HepG2 (cell line): ENCODE data around the gene SRP9. TPM values are rescaled to one million over a fixed set of nuclear protein-coding genes. Genes with fewer than 3 reads are reported as not detected.

Source experiments
- ATAC-seq: fragments of 200-7000 bp; cut with Tn5 transposase; 3 replicates; pipeline ENCODE4 v1.9.1; 2020; ENCODE audit warnings: mild to moderate bottlenecking, moderate library complexity
- BruUV-seq: library from RNA; stranded (reverse); fragments of 400-500 nt; replicated peaks from 2 replicates; lab custom pipeline; 2021; lab: Mats Ljungman, UMichigan
- CTCF ChIA-PET: fragments of 300-600 bp; formaldehyde crosslinking; extraction: SDS; loops from one replicate; lab custom pipeline; 2021; ENCODE audit warnings: low total read pairs, inconsistent platforms, low intra/inter-chr PET ratio; lab: Yijun Ruan, JAX
- POLR2A ChIA-PET: fragments of 350-600 bp; sonication (Branson Sonifier 250); formaldehyde crosslinking; loops from one replicate; lab custom pipeline; 2020; ENCODE audit warnings: antibody characterized with exemption, inconsistent platforms; lab: Yijun Ruan, JAX
- DNase-seq: peaks from one replicate; pipeline ENCODE4 v3.0.0-alpha.2; 2015; ENCODE audit warnings: low spot score
- FAIRE-seq: peaks from 3 replicates; lab custom pipeline; 2011; peaks lifted over from hg19 to GRCh38; lab: Jason Lieb, UNC
- H2AFZ ChIP-seq: one replicate; pipeline ENCODE4 v1.6.1; 2011; ENCODE audit warnings: low read length, inconsistent platforms
- H3K27ac ChIP-seq: fragments of 300-600 bp; 3 replicates; pipeline ENCODE4 v1.8.0; 2011; ENCODE audit warnings: mixed run types, mild to moderate bottlenecking, mixed read lengths, low read length, inconsistent platforms; ENCODE audit not compliant: insufficient read depth; ENCODE audit errors: extremely low read length
- H3K27me3 ChIP-seq, 2 experiments: fragments of 200-600 bp in 1 of 2; 2 replicates in 1 of 2; 3 replicates in 1 of 2; pipeline versions ENCODE4 v1.6.0 to v1.8.0; 2011; ENCODE audit warnings: low read length in 2 of 2, mild to moderate bottlenecking in 2 of 2, moderate library complexity in 2 of 2, inconsistent platforms in 1 of 2; ENCODE audit not compliant: insufficient read depth in 2 of 2, control insufficient read depth in 1 of 2
- H3K36me3 ChIP-seq, 2 experiments: fragments of 200-600 bp in 1 of 2; replicated peaks in 1 of 2; 2 replicates in 1 of 2; 3 replicates in 1 of 2; pipeline versions ENCODE4 v1.5.1 to v1.8.0; 2011; ENCODE audit warnings: low read length in 2 of 2, inconsistent platforms in 1 of 2; ENCODE audit not compliant: insufficient read depth in 2 of 2, control insufficient read depth in 1 of 2
- H3K4me1 ChIP-seq: 2 replicates; pipeline ENCODE4 v1.5.1; 2012; ENCODE audit warnings: low read length, inconsistent platforms; ENCODE audit not compliant: insufficient read depth
- H3K4me2 ChIP-seq: 2 replicates; pipeline ENCODE4 v1.6.0; 2011; ENCODE audit warnings: low read depth, low read length, inconsistent platforms
- H3K4me3 ChIP-seq, 3 experiments: fragments of 200-600 bp in 1 of 3; sonication (generic), shearing (Covaris generic) in 1 of 3; replicated peaks in 1 of 3; 2 replicates each; pipeline ENCODE4 v1.5.1; 2011 to 2016; ENCODE audit warnings: low read length in 3 of 3, inconsistent platforms in 2 of 3, low read depth in 2 of 3, mild to moderate bottlenecking in 2 of 3, control low read depth in 1 of 3, mixed read lengths in 1 of 3; ENCODE audit not compliant: insufficient read depth in 1 of 3
- H3K79me2 ChIP-seq: one replicate; pipeline ENCODE4 v1.6.1; 2011; ENCODE audit warnings: low read length, inconsistent platforms; ENCODE audit not compliant: insufficient read depth
- H3K9ac ChIP-seq: 2 replicates; pipeline ENCODE4 v1.6.0; 2011; ENCODE audit warnings: mild to moderate bottlenecking, low read depth, low read length, inconsistent platforms; ENCODE audit not compliant: insufficient read depth
- H3K9me3 ChIP-seq: 2 replicates; pipeline ENCODE4 v1.5.1; 2012; ENCODE audit warnings: mild to moderate bottlenecking, low read length
- H4K20me1 ChIP-seq: 2 replicates; pipeline ENCODE4 v1.6.0; 2011; ENCODE audit warnings: inconsistent platforms, mild to moderate bottlenecking, low read length, moderate library complexity; ENCODE audit not compliant: insufficient read depth
- AKAP8 ChIP-seq: sonication (generic); formaldehyde crosslinking; IDR thresholded peaks from 2 replicates; pipeline ENCODE4 v1.5.1; 2020; ENCODE audit warnings: mild to moderate bottlenecking, missing genetic modification reagents
- DPF2 ChIP-seq: sonication (generic); formaldehyde crosslinking; IDR thresholded peaks from 2 replicates; pipeline ENCODE4 v1.4.0; 2020; ENCODE audit warnings: mild to moderate bottlenecking, low read depth, missing genetic modification reagents, borderline replicate concordance
- HMGA1 ChIP-seq: sonication (generic); formaldehyde crosslinking; conservative IDR thresholded peaks from 2 replicates; pipeline ENCODE4 v1.4.0; 2020; ENCODE audit warnings: missing genetic modification reagents
- MIER2 ChIP-seq: IDR thresholded peaks from 2 replicates; pipeline ENCODE4 v1.6.1; 2016; ENCODE audit warnings: missing biosample characterization, missing genetic modification reagents
- NR3C1 ChIP-seq: sonication (generic); formaldehyde crosslinking; IDR thresholded peaks from 2 replicates; pipeline ENCODE4 v1.4.0; 2020; ENCODE audit warnings: missing genetic modification reagents
- PHB2 ChIP-seq: fragments of 450-650 bp; IDR thresholded peaks from 2 replicates; pipeline ENCODE4 v1.6.1; 2018; ENCODE audit not compliant: partially characterized antibody
- RBAK ChIP-seq: sonication (generic); formaldehyde crosslinking; IDR thresholded peaks from 2 replicates; pipeline ENCODE4 v1.5.1; 2020; ENCODE audit warnings: mild to moderate bottlenecking, missing genetic modification reagents
- ZFP41 ChIP-seq: sonication (generic); formaldehyde crosslinking; IDR thresholded peaks from 2 replicates; pipeline ENCODE4 v1.4.0; 2020; ENCODE audit warnings: mild to moderate bottlenecking, missing genetic modification reagents, borderline replicate concordance
- ZNF205 ChIP-seq: IDR thresholded peaks from 2 replicates; pipeline ENCODE4 v1.6.1; 2018; ENCODE audit warnings: missing biosample characterization, missing genetic modification reagents
- ZNF552 ChIP-seq: sonication (generic); formaldehyde crosslinking; IDR thresholded peaks from 2 replicates; pipeline ENCODE4 v1.9.0; 2022; ENCODE audit warnings: missing genetic modification reagents, mild to moderate bottlenecking, borderline replicate concordance
- ZNF557 ChIP-seq: sonication (generic); formaldehyde crosslinking; IDR thresholded peaks from 2 replicates; pipeline ENCODE4 v1.4.0; 2020; ENCODE audit warnings: missing genetic modification reagents
- ZNF598 ChIP-seq: sonication (generic); formaldehyde crosslinking; IDR thresholded peaks from 2 replicates; pipeline ENCODE4 v1.5.1; 2020; ENCODE audit warnings: mild to moderate bottlenecking, missing genetic modification reagents, borderline replicate concordance
- WGBS: methylation state at CpG from one replicate; pipeline ENCODE4 v1.1.6; 2017; ENCODE audit warnings: low lambda C conversion rate; 5-methylcytosine and 5-hydroxymethylcytosine counted together
- in situ Hi-C: cut with HindIII; loops from 2 replicates; pipeline ENCODE4 v1.10.0; 2017; ENCODE audit warnings: low pct_unique_long_range_greater_than_20kb; ENCODE audit not compliant: extremely low pct_ligation_motif_present
- intact Hi-C: fragments of 100-400 bp; cut with micrococcal nuclease; formaldehyde crosslinking; loops from one replicate; pipeline ENCODE4 v1.10.0; 2022; ENCODE audit not compliant: unreplicated experiment
- polyA plus RNA-seq, 8 experiments: library from polyadenylated mRNA; depleted of rRNA in 3 of 8; stranded (reverse) in 7 of 8; unstranded in 1 of 8; fragments of >200 nt; fragmentation: Illumina TruSeq in 4 of 8; extraction: Trizol in 4 of 8; gene quantifications; 2 replicates each; pipeline versions ENCODE4 v1.2.1 to v1.2.3, GENCODE V29; 2011 to 2016; ENCODE audit warnings: low read depth in 4 of 8, missing spikeins in 1 of 8, mixed read lengths in 1 of 8; ENCODE audit not compliant: insufficient read depth in 1 of 8
- total RNA-seq, 5 experiments: library from RNA; depleted of rRNA; stranded (reverse); fragments of >200 nt; fragmentation: Illumina TruSeq; extraction: Trizol; gene quantifications; 2 replicates each; pipeline ENCODE4 v1.2.3, GENCODE V29; 2016; ENCODE audit warnings: low read depth in 1 of 5
- TF ChIP-seq, protein P1 (sequence below), 2 experiments: sonication (generic) in 1 of 2; formaldehyde crosslinking in 1 of 2; IDR thresholded peaks; 2 replicates each; pipeline versions ENCODE4 v1.6.1 to v1.9.0; 2014 to 2022; ENCODE audit warnings: antibody characterized with exemption in 1 of 2, borderline replicate concordance in 1 of 2, inconsistent platforms in 1 of 2, low read depth in 1 of 2, missing genetic modification reagents in 1 of 2
- TF ChIP-seq, protein P2 (sequence below), 2 experiments: fragments of 450-650 bp in 1 of 2; sonication (generic) in 1 of 2; formaldehyde crosslinking; IDR thresholded peaks; 2 replicates each; pipeline versions ENCODE4 v1.5.0 to v1.8.0; 2020 to 2022; ENCODE audit warnings: mild to moderate bottlenecking in 1 of 2, missing genetic modification reagents in 1 of 2
- TF ChIP-seq, protein P3 (sequence below): sonication (generic); formaldehyde crosslinking; IDR thresholded peaks from 2 replicates; pipeline ENCODE4 v1.5.1; 2020; ENCODE audit warnings: mild to moderate bottlenecking, moderate library complexity, missing genetic modification reagents

The SRP9 gene
- total and polyA plus RNA-seq, 2 of the 13 experiments (the other 11 are each of a cell fraction or from before 2014, with no cell fraction given): 251 to 307 TPM

DNA sequence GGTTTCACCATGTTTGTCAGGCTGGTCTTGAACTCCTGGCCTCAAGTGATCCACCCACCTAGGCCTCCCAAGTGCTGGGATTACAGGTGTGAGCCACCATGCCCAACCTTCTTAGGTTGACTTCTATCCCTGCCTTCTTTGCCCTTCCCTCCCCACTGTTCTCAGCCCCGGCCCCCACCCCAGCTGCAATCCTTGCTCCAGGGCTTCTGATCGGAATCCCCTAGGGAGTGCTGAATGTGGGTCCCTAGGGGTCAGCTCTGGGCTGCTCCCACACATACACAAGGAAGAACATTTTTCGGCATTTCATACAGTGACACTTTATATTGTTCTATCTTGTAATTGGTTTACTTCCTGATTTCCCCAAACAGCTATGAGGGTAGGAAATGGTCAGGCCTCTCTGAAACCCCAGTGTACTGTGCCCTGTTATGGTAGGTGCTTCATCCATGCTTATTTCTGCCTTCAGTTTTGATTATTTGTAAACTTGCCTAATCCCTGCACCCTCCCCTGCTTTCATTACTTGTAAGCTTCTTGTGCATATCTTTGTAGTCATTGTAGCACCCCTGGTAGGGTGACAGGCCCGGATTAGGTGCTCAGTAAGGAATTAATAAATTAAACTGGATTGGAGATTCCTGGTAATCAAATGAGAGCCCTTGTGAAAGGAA is 5.8 kb upstream of the SRP9 start:
- peak overlapping the region; percentile 48 for H3K9ac ChIP-seq
- H3K9me3 ChIP-seq: no peaks in the 10 kb centered on the region
- peak overlapping the region in 1 of 3 experiments; percentile 24; a peak in 1 of 6 replicates for H3K4me3 ChIP-seq
- BruUV-seq: no TSS peak
- DNase-seq (no peak), FAIRE-seq (no peak), ATAC-seq (no peak)
- peak overlapping the region; percentile 84 for H2AFZ ChIP-seq
- 48% methylated on average over 4 of the region's 4 CpGs for WGBS
- intact Hi-C loops: loop anchor here (1.0 to 10.0 kb wide), 7 partner anchors 34 to 290 kb away; partner anchors contain the start of gene ENAH
- peak overlapping the region; percentile 34 for H3K27ac ChIP-seq
- no peaks in the 10 kb centered on the region for H4K20me1 ChIP-seq
- peaks cover 87% of the 10 kb centered on the region for H3K4me1 ChIP-seq
- H3K4me2 ChIP-seq: peak overlapping the region; percentile 59
- H3K79me2 ChIP-seq: no peaks in the 10 kb centered on the region
- CTCF ChIA-PET: interaction anchor here (1.5 to 2.4 kb wide), 3 partner anchors 36 to 297 kb away, joined by 4 to 32 read pairs (median 11); no protein-coding TSS in a partner anchor
- in situ Hi-C loops: loop anchor here (5.0 kb wide), 1 partner anchor 294 kb away; no protein-coding TSS in a partner anchor
- no peaks in the 10 kb centered on the region for H3K36me3 ChIP-seq
- H3K27me3 ChIP-seq: no peaks in the 10 kb centered on the region
- POLR2A ChIA-PET: interaction anchor here (0.8 to 5.4 kb wide), 10 partner anchors 9 to 297 kb away, joined by 3 to 33 read pairs (median 6); partner anchors contain the start of gene ENAH
- TF ChIP-seq ZNF205 (CRISPR knock-in tag) (no peak), ZNF598 (no peak), ZFP41 (CRISPR knock-in tag) (no peak), ZNF552 (CRISPR knock-in tag) (no peak), HMGA1 (no peak), DPF2 (CRISPR knock-in tag) (no peak), MIER2 (no peak), AKAP8 (CRISPR knock-in tag) (no peak), PHB2 (no peak), NR3C1 (CRISPR knock-in tag) (no peak), ZNF557 (no peak), RBAK (CRISPR knock-in tag) (no peak)
- TF ChIP-seq, protein P1, sequence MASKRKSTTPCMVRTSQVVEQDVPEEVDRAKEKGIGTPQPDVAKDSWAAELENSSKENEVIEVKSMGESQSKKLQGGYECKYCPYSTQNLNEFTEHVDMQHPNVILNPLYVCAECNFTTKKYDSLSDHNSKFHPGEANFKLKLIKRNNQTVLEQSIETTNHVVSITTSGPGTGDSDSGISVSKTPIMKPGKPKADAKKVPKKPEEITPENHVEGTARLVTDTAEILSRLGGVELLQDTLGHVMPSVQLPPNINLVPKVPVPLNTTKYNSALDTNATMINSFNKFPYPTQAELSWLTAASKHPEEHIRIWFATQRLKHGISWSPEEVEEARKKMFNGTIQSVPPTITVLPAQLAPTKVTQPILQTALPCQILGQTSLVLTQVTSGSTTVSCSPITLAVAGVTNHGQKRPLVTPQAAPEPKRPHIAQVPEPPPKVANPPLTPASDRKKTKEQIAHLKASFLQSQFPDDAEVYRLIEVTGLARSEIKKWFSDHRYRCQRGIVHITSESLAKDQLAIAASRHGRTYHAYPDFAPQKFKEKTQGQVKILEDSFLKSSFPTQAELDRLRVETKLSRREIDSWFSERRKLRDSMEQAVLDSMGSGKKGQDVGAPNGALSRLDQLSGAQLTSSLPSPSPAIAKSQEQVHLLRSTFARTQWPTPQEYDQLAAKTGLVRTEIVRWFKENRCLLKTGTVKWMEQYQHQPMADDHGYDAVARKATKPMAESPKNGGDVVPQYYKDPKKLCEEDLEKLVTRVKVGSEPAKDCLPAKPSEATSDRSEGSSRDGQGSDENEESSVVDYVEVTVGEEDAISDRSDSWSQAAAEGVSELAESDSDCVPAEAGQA (IDR thresholded peaks at IDR 0.05; ENCODE audit: low read depth): no peak
- TF ChIP-seq, protein P1 (CRISPR knock-in tag; IDR thresholded peaks at IDR 0.05; ENCODE audit: borderline replicate concordance): no peak
- TF ChIP-seq, protein P2, sequence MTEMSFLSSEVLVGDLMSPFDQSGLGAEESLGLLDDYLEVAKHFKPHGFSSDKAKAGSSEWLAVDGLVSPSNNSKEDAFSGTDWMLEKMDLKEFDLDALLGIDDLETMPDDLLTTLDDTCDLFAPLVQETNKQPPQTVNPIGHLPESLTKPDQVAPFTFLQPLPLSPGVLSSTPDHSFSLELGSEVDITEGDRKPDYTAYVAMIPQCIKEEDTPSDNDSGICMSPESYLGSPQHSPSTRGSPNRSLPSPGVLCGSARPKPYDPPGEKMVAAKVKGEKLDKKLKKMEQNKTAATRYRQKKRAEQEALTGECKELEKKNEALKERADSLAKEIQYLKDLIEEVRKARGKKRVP (CRISPR knock-in tag; IDR thresholded peaks at IDR 0.05): no peak
- TF ChIP-seq, protein P3, sequence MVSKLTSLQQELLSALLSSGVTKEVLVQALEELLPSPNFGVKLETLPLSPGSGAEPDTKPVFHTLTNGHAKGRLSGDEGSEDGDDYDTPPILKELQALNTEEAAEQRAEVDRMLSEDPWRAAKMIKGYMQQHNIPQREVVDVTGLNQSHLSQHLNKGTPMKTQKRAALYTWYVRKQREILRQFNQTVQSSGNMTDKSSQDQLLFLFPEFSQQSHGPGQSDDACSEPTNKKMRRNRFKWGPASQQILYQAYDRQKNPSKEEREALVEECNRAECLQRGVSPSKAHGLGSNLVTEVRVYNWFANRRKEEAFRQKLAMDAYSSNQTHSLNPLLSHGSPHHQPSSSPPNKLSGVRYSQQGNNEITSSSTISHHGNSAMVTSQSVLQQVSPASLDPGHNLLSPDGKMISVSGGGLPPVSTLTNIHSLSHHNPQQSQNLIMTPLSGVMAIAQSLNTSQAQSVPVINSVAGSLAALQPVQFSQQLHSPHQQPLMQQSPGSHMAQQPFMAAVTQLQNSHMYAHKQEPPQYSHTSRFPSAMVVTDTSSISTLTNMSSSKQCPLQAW: 0 out of 2 replicates have a peak, but pooled peaks have one; percentile 32
